HG03342 (cell line): ENCODE measurements around the gene TMEM196.
"Not testable (repeated sequence)": the region's sequence is repeated elsewhere in the genome, so short reads cannot be mapped to it uniquely, and the experiment has no call there.

Experiments used
- ATAC-seq: cut with Tn5 transposase; IDR thresholded peaks from one replicate; pipeline ENCODE4 v1.9.1; 2021; ENCODE audit warnings: mild to moderate bottlenecking, moderate library complexity; ENCODE audit not compliant: unreplicated experiment

The TMEM196 gene

DNA sequence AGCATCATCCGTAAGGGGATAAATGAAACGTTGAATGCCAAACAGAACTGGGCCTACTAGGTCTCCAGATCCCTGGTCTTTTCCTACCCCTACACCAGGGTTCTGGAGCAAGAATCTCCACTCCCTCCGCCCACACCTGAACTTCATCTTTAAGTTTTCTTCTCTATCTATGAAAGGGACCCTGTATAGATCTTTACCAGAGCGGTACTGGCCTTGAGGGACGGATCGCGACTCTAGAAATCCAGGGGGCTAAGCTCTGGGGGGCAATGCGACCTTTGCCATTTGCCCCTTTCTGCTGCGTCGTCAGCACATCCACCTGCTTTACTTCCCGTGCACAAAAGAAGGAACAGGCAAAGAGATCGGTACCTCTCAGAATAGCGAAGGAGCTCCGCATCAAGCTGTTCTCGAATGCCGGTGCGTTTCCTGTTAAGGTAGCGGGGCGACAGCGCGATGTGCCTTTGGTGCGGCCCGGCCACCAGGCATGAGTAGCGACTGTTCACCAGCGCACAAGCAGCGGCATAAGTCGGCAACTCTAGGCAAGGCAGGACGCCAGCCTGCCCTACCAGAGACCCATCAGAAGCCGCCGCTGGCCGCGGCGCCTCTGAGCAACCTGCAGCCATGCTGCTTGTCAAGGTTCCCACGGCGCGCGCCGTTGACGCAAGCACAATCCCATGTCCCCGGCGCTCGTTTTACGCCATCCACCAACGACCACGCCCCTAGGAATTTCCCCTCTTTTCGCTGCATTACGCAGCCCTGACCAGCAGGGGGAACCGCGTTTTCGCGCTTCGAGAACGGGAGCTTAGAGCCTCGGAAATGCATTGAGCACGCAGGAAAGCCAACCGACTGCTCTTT, 64.8 kb downstream of the TMEM196 start, which contains the start of gene POLR1F:
Gene POLR1F (minus strand): TSS at position 641 of the 852 bp plus-strand sequence. CDS start 21 bp downstream, at position 620.
- peak; percentile 98 for ATAC-seq

DNA sequence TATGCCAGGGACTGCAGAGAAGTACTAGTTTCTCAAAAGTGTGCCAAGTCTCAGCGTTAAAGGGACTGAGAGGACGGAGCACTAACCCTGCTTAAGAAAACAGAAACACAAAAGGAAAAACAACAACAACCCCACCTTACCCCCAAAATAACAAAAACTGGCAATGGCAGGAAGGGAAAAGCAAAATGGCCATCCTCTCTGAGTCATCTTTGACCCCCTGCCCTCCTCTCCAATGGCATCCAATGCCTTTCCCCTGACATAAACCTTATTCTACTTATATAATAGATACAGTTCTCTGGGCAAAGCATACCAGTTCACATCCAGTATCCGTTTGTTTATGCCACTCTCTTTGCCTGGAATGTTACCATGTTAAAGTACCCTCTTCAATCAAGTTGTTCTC, 66.2 kb downstream of the TMEM196 start:
- no peak for ATAC-seq

DNA sequence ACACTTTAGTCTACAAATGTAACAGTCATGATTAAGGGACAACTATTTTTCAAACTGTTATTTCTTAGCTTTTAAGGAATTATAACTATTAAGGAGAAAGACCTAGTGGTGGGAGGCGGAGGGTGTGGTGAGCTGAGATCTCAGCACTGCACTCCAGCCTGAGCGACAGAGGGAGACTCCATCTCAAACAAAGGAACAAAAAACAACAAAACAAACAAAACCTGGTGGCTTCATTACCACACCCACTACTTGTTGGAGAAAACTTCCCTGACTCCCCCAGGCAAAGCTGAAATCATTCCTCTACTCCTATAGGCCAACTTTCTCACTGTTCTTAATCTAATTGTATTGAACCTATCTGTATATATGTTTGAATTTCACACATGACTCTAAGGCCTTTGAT, 67.8 kb downstream of the TMEM196 start:
- ATAC-seq, result no peak

DNA sequence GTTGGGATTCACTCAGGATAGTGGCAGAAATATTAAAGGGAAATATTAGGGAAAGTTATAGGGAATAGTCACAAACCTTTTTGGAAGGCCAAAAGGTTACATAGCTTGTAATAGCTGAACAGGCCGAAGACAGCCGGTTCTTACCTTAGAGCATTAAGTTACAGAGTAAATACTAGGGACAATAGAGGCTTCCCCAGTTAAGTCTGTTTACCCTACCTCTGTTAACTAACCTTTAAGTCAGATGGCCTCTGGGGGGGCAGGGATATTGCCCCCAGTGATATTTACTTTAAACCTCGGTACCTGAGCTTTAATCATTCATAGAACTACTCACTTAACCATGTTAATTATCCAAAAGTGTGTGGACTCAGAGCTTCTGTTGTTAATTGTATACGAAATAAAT, 71.9 kb downstream of the TMEM196 start:
- ATAC-seq, result no peak

DNA sequence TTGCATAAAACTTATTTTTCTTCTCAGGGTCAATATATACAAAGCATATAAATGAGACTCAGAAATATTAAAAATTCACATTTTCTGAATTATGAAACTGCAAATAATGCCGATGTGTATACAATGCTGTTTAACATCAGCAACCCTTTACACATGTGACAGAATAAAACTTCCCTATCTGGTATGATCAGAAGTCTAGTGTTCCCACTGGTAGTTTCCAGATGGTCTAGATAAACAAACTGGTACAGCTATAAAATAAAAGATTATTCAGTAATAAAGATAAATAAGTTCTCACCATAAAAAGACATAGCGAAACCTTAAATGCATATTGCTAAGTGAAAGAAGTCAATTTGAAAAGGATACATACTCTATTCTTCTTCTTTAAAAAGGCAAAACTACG, 72.5 kb downstream of the TMEM196 start:
- no peak for ATAC-seq

DNA sequence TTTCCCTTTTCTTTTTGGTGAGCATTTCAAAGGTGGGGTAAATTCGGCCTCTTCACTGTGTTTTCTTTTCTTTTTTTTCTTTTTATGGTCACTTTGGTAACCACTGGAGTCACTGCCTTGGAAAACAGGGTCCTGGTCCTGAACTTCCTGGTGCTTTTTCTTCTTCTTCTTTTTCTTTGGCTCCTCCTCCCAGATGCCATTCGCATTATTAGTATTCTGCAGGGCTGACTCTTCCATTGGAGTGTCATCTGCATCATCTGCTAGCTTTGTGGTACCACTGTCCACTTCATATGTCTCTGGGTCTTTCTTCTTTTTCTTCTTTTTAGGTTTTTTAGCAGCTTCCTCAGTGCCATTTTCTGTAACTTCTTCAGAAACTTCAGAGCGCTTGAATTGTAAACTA, 75.1 kb downstream of the TMEM196 start:
- ATAC-seq, result no peak

DNA sequence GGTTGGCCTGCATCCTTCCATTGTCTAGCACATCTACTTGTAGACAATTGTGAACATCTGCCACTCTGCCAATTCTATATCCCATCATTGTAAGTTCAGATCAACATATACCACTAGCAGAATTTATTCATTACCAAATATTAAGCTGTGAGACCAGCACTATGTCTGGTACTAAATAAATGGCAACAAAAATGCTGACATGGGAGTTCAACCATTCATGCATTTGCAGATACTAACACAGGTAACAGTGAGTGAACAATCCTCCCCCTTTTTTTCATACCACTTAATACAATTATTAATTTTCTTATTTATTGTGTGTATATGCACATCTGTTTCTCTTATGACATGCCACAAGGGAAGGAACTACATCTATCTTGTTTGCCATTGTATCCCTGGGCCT, 76.5 kb downstream of the TMEM196 start:
- no peak for ATAC-seq

DNA sequence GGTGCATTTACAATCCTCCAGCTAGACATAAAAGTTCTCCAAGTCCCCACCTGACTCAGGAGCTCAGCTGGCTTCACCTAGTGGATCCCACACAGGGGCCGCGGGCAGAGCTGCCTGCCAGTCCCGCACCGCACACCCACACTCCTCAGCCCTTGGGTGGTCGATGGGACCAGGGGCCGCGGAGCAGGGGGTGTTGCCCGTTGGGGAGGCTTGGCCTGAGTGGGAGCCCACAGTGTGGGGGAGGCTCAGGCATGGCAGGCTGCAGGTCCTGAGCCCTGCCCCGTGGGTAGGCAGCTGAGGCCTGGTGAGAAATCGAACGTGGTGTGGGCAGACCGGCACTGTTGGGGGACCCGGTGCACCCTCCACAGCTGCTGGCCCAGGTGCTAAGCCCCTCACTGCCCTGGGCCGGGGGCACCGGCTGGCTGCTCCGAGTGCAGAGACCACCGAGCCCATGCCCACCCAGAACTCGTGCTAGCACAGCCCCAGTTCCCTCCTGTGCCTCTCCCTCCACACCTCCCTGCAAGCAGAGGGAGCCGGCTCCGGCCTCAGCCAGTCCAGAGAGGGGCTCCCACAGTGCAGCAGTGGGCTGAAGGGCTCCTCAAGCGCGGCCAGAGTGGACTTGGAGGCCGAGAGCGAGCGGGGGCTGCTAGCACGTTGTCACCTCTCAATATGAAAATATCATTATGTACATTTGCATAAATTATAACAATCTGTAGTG, 81.1 kb downstream of the TMEM196 start:
- ATAC-seq, result no peak

DNA sequence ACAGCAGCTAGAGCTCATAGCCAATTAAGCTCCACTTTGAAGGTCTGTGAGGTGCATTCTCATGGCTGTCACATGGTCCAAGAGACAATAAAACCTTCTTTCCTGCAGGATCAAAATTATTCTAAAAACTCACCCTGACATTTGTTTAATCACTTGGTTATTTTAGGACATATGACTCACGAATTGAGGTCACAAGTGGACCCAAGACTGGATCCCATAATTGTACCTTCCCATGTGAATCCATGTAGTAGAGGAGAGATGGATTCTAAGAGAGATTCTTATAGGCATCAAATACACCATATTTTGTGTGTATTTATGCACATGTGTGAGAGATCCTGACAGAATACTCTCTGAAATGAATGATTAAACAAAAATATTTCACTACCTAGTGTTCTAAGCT, 82.7 kb downstream of the TMEM196 start:
- no peak for ATAC-seq

DNA sequence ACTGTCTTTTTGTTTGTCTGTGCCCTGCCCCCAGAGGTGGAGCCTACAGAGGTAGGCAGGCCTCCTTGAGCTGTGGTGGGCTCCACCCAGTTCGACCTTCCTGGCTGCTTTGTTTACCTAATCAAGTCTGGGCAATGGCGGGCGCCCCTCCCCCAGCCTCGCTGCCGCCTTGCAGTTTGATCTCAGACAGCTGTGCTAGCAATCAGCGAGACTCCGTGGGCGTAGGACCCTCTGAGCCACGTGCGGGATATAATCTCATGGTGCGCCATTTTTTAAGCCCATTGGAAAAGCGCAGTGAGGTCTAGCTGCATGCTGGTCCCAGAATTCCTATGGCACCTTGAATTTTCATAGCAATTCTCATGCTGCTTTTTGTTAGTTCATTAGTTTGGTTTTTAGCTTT, 84.3 kb downstream of the TMEM196 start:
- not testable (repeated sequence) for ATAC-seq

DNA sequence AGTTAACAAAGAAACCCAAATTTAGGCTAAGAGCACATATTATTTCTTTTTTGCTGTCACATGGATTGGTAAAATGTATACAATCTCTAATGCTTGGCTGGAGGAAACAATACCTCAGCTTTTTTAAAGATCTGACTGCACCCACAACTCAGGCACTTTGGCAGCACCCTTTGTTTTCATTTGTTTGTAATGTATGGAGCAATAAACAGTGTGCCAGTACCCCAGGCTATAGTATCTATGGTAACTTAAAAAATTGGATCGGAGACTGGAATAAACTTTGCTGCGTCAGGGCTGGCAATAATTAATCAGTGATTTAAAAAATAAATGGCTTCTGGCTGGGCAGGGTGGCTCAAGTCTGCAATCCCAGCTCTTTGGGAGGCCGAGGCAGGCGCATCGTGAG, 91.8 kb downstream of the TMEM196 start:
- no peak for ATAC-seq

DNA sequence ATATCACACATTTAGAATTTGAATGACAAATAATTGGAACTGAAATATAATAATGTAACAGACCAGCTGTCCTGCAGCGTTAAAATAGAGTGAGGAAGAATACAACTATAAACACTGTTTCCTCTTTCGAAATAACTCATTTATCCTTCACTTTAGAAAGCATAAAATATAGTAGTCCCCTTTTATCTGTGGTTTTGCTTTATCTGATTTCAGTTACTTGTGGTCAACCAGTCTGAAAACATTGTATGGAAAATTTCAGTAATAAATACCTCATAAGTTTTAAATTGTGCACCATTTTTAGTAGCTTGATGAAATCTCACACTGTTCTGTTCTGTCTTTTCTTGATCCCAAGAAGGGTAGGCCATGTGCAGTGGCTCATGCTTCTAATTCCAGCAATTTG, 96.2 kb downstream of the TMEM196 start:
- peak; percentile 64 for ATAC-seq

DNA sequence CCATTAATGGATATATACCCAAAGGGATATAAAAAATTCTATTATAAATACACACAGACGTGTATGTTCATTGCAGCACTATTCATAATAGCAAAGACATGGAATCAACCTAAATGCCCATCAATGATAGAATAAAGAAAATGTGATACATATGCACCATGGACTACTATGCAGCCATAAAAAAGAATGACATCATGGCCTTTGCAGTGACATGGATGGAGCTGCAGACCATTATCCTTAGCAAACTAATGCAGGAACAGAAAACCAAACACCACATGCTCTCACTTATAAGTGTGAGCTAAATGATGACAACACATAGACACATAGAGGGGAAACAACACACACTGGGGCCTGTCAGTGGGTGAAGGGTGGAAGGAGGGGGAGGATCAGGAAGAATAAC, 97.6 kb downstream of the TMEM196 start:
- no peak for ATAC-seq

DNA sequence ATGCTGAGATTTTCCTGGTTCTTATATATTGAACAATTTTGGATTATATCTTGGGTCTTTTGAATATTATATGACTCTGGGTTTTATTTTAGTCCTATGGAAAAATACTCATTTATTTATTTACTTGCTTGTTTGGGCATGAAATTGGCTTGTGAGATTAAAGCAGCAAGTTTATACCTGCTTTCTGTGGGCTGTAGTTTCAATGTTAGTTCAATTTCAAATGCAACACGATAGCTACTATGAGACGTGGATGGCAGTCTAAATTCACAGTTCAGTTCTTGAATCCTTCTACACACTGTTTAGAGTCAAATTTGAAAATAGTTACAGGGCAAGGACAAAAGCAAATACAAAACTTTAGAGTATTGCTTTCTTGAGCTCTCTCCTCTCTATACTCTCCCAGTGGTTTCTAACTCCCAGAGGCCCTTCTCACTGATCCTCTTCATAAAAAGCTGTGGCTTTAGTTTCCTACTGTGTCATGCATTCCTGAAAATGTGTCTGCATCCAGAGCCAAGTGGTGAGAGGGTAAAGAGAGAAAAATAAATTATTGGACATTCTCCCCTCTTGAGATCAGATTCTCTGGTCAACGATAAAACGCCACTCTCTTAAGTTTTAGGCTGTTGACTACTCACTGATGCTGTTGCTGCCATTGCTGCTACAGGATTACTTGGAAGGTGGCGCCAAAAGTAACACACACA, 99.0 kb downstream of the TMEM196 start:
- no peak for ATAC-seq

DNA sequence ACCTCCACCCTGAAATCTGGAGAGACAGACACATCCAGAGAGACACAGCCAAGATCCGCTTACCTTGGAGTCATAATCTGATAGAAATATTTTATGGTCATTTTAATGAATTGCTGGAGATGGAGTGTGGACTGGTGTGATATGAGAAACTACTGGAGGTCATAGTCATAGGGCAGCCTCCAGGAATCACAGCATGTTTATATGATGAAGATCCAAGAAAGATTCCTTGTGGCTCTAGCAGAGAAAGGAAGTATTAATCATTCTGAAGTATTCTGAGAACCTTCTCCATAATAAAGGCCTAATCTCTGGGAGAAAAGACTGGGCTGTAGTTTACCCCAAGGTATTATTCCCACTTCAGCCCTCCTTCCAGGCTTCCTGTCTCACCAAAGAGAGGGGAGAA, 102.6 kb downstream of the TMEM196 start:
- no peak for ATAC-seq
